Transverse colon (tissue), 4 donors: ENCODE measurements around the gene PUM1. TPM values are rescaled to one million over a fixed set of nuclear protein-coding genes. Genes with fewer than 3 reads are reported as not detected.

Source experiments
- DNase-seq: peaks from one replicate; pipeline ENCODE4 v3.0.0-alpha.2; 2019
- H3K27ac ChIP-seq, 4 donors: fragments of 200-600 bp; sonication (generic); 2 replicates each; pipeline ENCODE4 v1.5.1; 2016 to 2018; ENCODE audit warnings: inconsistent platforms in 4 of 4
- H3K27me3 ChIP-seq: fragments of 200-600 bp; sonication (generic); 2 replicates; pipeline ENCODE4 v1.5.1; 2017; ENCODE audit warnings: inconsistent platforms
- H3K36me3 ChIP-seq, 4 donors: fragments of 200-600 bp; sonication (generic); 2 replicates each; pipeline ENCODE4 v1.5.1; 2017 to 2019; ENCODE audit warnings: inconsistent platforms in 4 of 4
- H3K4me1 ChIP-seq, 4 donors: fragments of 200-600 bp; sonication (generic); 2 replicates each; pipeline ENCODE4 v1.5.1; 2017 to 2020; ENCODE audit warnings: inconsistent platforms in 4 of 4
- H3K4me3 ChIP-seq, 4 donors: fragments of 200-600 bp; sonication (generic); 1 replicate in 1 of 4; 2 replicates in 3 of 4; pipeline versions ENCODE4 v1.5.1 to v1.6.1; 2017 to 2019; ENCODE audit warnings: inconsistent platforms in 4 of 4
- H3K9me3 ChIP-seq, 2 donors: fragments of 200-600 bp; sonication (generic); 2 replicates each; pipeline ENCODE4 v1.5.1; 2017 to 2019; ENCODE audit warnings: inconsistent platforms in 2 of 2
- CTCF ChIP-seq, 5 experiments: fragments of 200-600 bp in 3 of 5; fragments of 450-650 bp in 2 of 5; sonication (generic) in 3 of 5; IDR thresholded peaks; 1 replicate in 2 of 5; 2 replicates in 3 of 5; pipeline ENCODE4 v1.5.1; 2016 to 2017; ENCODE audit warnings: antibody characterized with exemption in 5 of 5, inconsistent platforms in 3 of 5, mild to moderate bottlenecking in 2 of 5, moderate library complexity in 1 of 5
- EP300 ChIP-seq: sonication (generic); formaldehyde crosslinking; IDR thresholded peaks from one replicate; pipeline ENCODE4 v1.6.1; 2017; ENCODE audit warnings: antibody characterized with exemption, low read depth
- POLR2A ChIP-seq: fragments of 450-650 bp; IDR thresholded peaks from one replicate; pipeline ENCODE4 v1.6.1; 2016; ENCODE audit warnings: antibody characterized with exemption, mild to moderate bottlenecking, moderate library complexity
- POLR2AphosphoS5 ChIP-seq, 3 donors: sonication (generic); formaldehyde crosslinking; IDR thresholded peaks; one replicate each; pipeline ENCODE4 v1.6.1; 2016; ENCODE audit warnings: antibody characterized with exemption in 3 of 3
- WGBS, 2 donors: methylation state at CpG; one replicate each; pipeline ENCODE4 v1.1.5; 2018; ENCODE audit warnings: low coverage in 1 of 2; 5-methylcytosine and 5-hydroxymethylcytosine counted together
- in situ Hi-C, 4 donors: fragments of 200-750 bp; cut with MboI; loops; one replicate each; pipeline versions ENCODE4 v1.15.0 to v1.15.1; 2017; ENCODE audit warnings: low sequenced_read_pairs in 3 of 4, low pct_ligation_motif_present in 1 of 4, low pct_unique_long_range_greater_than_20kb in 1 of 4
- intact Hi-C: fragments of 100-400 bp; cut with DNase I; formaldehyde crosslinking; loops from one replicate; pipeline ENCODE4 v1.15.1; 2023; ENCODE audit warnings: low total_unique reads
- total RNA-seq, 4 donors: library from RNA; depleted of rRNA; stranded (reverse); fragments of >200 nt; gene quantifications; one replicate each; pipeline ENCODE4 v1.1.0, GENCODE V29; 2016

Gene PUM1
- total RNA-seq, 4 donors from 2014 or later: 73.6 to 201 (median 78.5) TPM

GRCh38 chr1:30984991-30985503, 80.5 kb downstream of the PUM1 start:
- no peaks in the 10 kb centered on the region for H3K27me3 ChIP-seq
- H3K36me3 ChIP-seq: peaks cover 0 to 3% (median under 1%) of the 10 kb centered on the region in 4 donors
- in situ Hi-C loops (no loop called here), intact Hi-C loops (no loop called here)
- H3K27ac ChIP-seq: no peak overlapping the region
- no peak overlapping the region for H3K4me3 ChIP-seq
- 93 to 97% methylated on average over 3 to 4 of the region's 4 CpGs for WGBS, 2 donors
- TF ChIP-seq POLR2AphosphoS5 (IDR thresholded peaks at IDR 0.05): no peak
- no peak for TF ChIP-seq CTCF (IDR thresholded peaks at IDR 0.05)
- TF ChIP-seq POLR2A: no peak
- no peak for TF ChIP-seq EP300
- H3K9me3 ChIP-seq: no peaks in the 10 kb centered on the region
- DNase-seq: no peak
- peaks cover 4 to 36% (median 13%) of the 10 kb centered on the region in 4 donors for H3K4me1 ChIP-seq

- TF ChIP-seq EP300: no peak
- Histone ChIP-seq H3K9me3 (no peaks in the 10 kb centered on the region), H3K36me3 (peaks cover 0 to 11% (median 2%) of the 10 kb centered on the region in 4 donors), H3K4me3 (no peak overlapping the region), H3K27ac (peak overlapping the region in 1 of 4 donors; percentile 35), H3K4me1 (peaks cover 4 to 36% (median 13%) of the 10 kb centered on the region in 4 donors), H3K27me3 (no peaks in the 10 kb centered on the region)
- 70 to 75% methylated on average over 4 of the region's 4 CpGs for WGBS, 2 donors
- in situ Hi-C loops (no loop called here), intact Hi-C loops (no loop called here)
- DNase-seq: no peak
These were observed 81.2 kb downstream of the PUM1 start for GRCh38 chr1:30984165-30984889.

GRCh38 chr1:30982937-30983336, 82.6 kb downstream of the PUM1 start:
- intact Hi-C loops (no loop called here), in situ Hi-C loops (no loop called here)
- peaks cover 0 to 25% (median 9%) of the 10 kb centered on the region in 4 donors for H3K4me1 ChIP-seq
- H3K27ac ChIP-seq: peak overlapping the region in 1 of 4 donors; percentile 21
- no peaks in the 10 kb centered on the region for H3K9me3 ChIP-seq
- H3K27me3 ChIP-seq: no peaks in the 10 kb centered on the region
- peaks cover 0 to 15% (median 5%) of the 10 kb centered on the region in 4 donors for H3K36me3 ChIP-seq
- TF ChIP-seq EP300 (no peak), CTCF (IDR thresholded peaks at IDR 0.05) (no peak), POLR2A (no peak), POLR2AphosphoS5 (IDR thresholded peaks at IDR 0.05) (no peak)
- DNase-seq: no peak
- no peak overlapping the region for H3K4me3 ChIP-seq
- WGBS, 2 donors: 74 to 93% methylated on average over 1 of the region's 1 CpG

GRCh38 chr1:30982431-30982830, 83.1 kb downstream of the PUM1 start:
- H3K4me3 ChIP-seq: no peak overlapping the region
- H3K27ac ChIP-seq: peak overlapping the region in 1 of 4 donors; percentile 21
- H3K27me3 ChIP-seq: no peaks in the 10 kb centered on the region
- TF ChIP-seq CTCF (IDR thresholded peaks at IDR 0.05) (no peak), EP300 (no peak), POLR2A (no peak), POLR2AphosphoS5 (IDR thresholded peaks at IDR 0.05) (no peak)
- no peak for DNase-seq
- H3K36me3 ChIP-seq: peaks cover 0 to 15% (median 5%) of the 10 kb centered on the region in 4 donors
- no peaks in the 10 kb centered on the region for H3K9me3 ChIP-seq
- intact Hi-C loops (no loop called here), in situ Hi-C loops (no loop called here)
- H3K4me1 ChIP-seq: peaks cover 0 to 24% (median 8%) of the 10 kb centered on the region in 4 donors
